GM23248 (cell line): ENCODE measurements around the gene ATG5. TPM values are rescaled to one million over a fixed set of nuclear protein-coding genes. Genes with fewer than 3 reads are reported as not detected.

Experiments
- DNase-seq: peaks from one replicate; pipeline ENCODE4 v3.0.0-alpha.2; 2015
- H2AFZ ChIP-seq: fragments of 200-600 bp; sonication (generic); 2 replicates; pipeline ENCODE4 v1.6.1; 2016; ENCODE audit warnings: antibody characterized with exemption
- H3F3A ChIP-seq: fragments of 200-600 bp; sonication (generic); 2 replicates; pipeline ENCODE4 v1.6.1; 2016; ENCODE audit warnings: mild to moderate bottlenecking, antibody characterized with exemption, mixed run types; ENCODE audit not compliant: insufficient read depth
- H3K27ac ChIP-seq: fragments of 200-600 bp; sonication (generic); 2 replicates; pipeline ENCODE4 v1.5.1; 2016; ENCODE audit warnings: mild to moderate bottlenecking
- H3K27me3 ChIP-seq: fragments of 200-600 bp; sonication (generic); replicated peaks from 2 replicates; pipeline ENCODE4 v1.6.1; 2016; ENCODE audit warnings: mild to moderate bottlenecking; ENCODE audit not compliant: insufficient read depth
- H3K36me3 ChIP-seq: fragments of 200-600 bp; sonication (generic); 2 replicates; pipeline ENCODE4 v1.6.1; 2016; ENCODE audit warnings: low read depth, mild to moderate bottlenecking
- H3K4me1 ChIP-seq: fragments of 200-600 bp; sonication (generic); 2 replicates; pipeline ENCODE4 v1.6.1; 2016; ENCODE audit warnings: mild to moderate bottlenecking; ENCODE audit not compliant: insufficient read depth
- H3K4me2 ChIP-seq: fragments of 200-600 bp; sonication (generic); one replicate; pipeline ENCODE4 v1.6.1; 2016; ENCODE audit warnings: mild to moderate bottlenecking; ENCODE audit not compliant: unreplicated experiment
- H3K4me3 ChIP-seq: fragments of 200-600 bp; sonication (generic); 2 replicates; pipeline ENCODE4 v1.5.1; 2016; ENCODE audit warnings: mild to moderate bottlenecking
- H3K79me2 ChIP-seq: fragments of 200-600 bp; sonication (generic); 2 replicates; pipeline ENCODE4 v1.6.1; 2016; ENCODE audit warnings: mild to moderate bottlenecking; ENCODE audit not compliant: insufficient read depth
- H3K9ac ChIP-seq: fragments of 200-600 bp; sonication (generic); 2 replicates; pipeline ENCODE4 v1.6.1; 2016; ENCODE audit warnings: mild to moderate bottlenecking
- H3K9me2 ChIP-seq: fragments of 200-600 bp; sonication (generic); 2 replicates; pipeline ENCODE4 v1.6.1; 2016; ENCODE audit warnings: mixed run types, mild to moderate bottlenecking, moderate library complexity; ENCODE audit not compliant: insufficient read depth
- H3K9me3 ChIP-seq: fragments of 200-600 bp; sonication (generic); one replicate; pipeline ENCODE4 v1.6.1; 2017; ENCODE audit warnings: low read depth
- H4K20me1 ChIP-seq: fragments of 200-600 bp; sonication (generic); 2 replicates; pipeline ENCODE4 v1.6.0; 2016; ENCODE audit not compliant: insufficient read depth
- EZH2 ChIP-seq: fragments of 200-600 bp; sonication (generic); IDR thresholded peaks from 2 replicates; pipeline ENCODE4 v1.6.1; 2018; ENCODE audit warnings: antibody characterized with exemption, mild to moderate bottlenecking; ENCODE audit not compliant: insufficient read depth, poor library complexity, severe bottlenecking
- EZH2phosphoT487 ChIP-seq: fragments of 200-600 bp; sonication (generic); IDR thresholded peaks from 2 replicates; pipeline ENCODE4 v1.6.1; 2018; ENCODE audit warnings: antibody characterized with exemption, moderate library complexity, mild to moderate bottlenecking, low read depth; ENCODE audit not compliant: insufficient read depth
- WGBS, 2 experiments: methylation state at CpG; one replicate each; pipeline ENCODE4 v1.1.6; 2015 to 2017; ENCODE audit warnings: low lambda C conversion rate in 2 of 2, low coverage in 1 of 2; ENCODE audit errors: missing lambda C conversion rate in 2 of 2; 5-methylcytosine and 5-hydroxymethylcytosine counted together
- in situ Hi-C: fragments of 300-500 bp; cut with MboI; formaldehyde crosslinking; loops from 2 replicates; pipeline ENCODE4 v1.15.0; 2020
- polyA plus RNA-seq: library from polyadenylated mRNA; unstranded; fragments of >200 nt; fragmentation: Nextera tagmentation; extraction: Ambion mirVana; gene quantifications from 2 replicates; pipeline ENCODE4 v1.2.1, GENCODE V29; 2016
- total RNA-seq: library from RNA; depleted of rRNA; stranded (reverse); fragments of >200 nt; shearing (Covaris generic); gene quantifications from 2 replicates; pipeline ENCODE4 v1.2.3, GENCODE V29; 2014

Gene ATG5
- total and polyA plus RNA-seq, 2 experiments from 2014 or later = 39.4 to 44.2 TPM

- no peaks in the 10 kb centered on the region for H3K9me2 ChIP-seq
- H3K9ac ChIP-seq = peak overlapping the region; percentile 87
- H3K4me2 ChIP-seq = peak overlapping the region; percentile 89
- H3F3A ChIP-seq = peaks cover 56% of the 10 kb centered on the region
- TF ChIP-seq EZH2 (no peak), EZH2phosphoT487 (no peak)
- DNase-seq = peak; percentile 43
- H3K79me2 ChIP-seq = no peaks in the 10 kb centered on the region
- no peaks in the 10 kb centered on the region for H3K27me3 ChIP-seq
- peak overlapping the region; percentile 57 for H3K4me3 ChIP-seq
- peaks cover 53% of the 10 kb centered on the region for H3K4me1 ChIP-seq
- no peaks in the 10 kb centered on the region for H4K20me1 ChIP-seq
- H2AFZ ChIP-seq = peak overlapping the region; percentile 80
- 75 to 77% methylated on average over 4 of the region's 4 CpGs for WGBS, 2 experiments
- no peaks in the 10 kb centered on the region for H3K9me3 ChIP-seq
- in situ Hi-C loops = no loop called here
- H3K36me3 ChIP-seq = no peaks in the 10 kb centered on the region
- H3K27ac ChIP-seq = peak overlapping the region; percentile 99
Measured at GRCh38 chr6:106162921-106163320, 162.6 kb downstream of the ATG5 start.

GRCh38 chr6:106161893-106162292 is 163.7 kb downstream of the ATG5 start:
- Histone ChIP-seq H3K9me3 (no peaks in the 10 kb centered on the region), H3K27ac (peak overlapping the region; percentile 99), H4K20me1 (no peaks in the 10 kb centered on the region), H3K79me2 (no peaks in the 10 kb centered on the region), H3K9me2 (no peaks in the 10 kb centered on the region), H3K36me3 (no peaks in the 10 kb centered on the region), H3K4me3 (no peak overlapping the region), H3K4me1 (peaks cover 57% of the 10 kb centered on the region), H3K4me2 (no peak overlapping the region), H3K9ac (no peak overlapping the region), H3F3A (peaks cover 56% of the 10 kb centered on the region), H3K27me3 (no peaks in the 10 kb centered on the region), H2AFZ (no peak overlapping the region)
- TF ChIP-seq EZH2phosphoT487 (no peak), EZH2 (no peak)
- DNase-seq = no peak
- in situ Hi-C loops = no loop called here
- 94 to 100% methylated on average over 2 of the region's 2 CpGs for WGBS, 2 experiments

GRCh38 chr6:106161311-106161874 is 164.2 kb downstream of the ATG5 start:
- Histone ChIP-seq H3K79me2 (no peaks in the 10 kb centered on the region), H2AFZ (no peak overlapping the region), H3K4me3 (no peak overlapping the region), H3K36me3 (no peaks in the 10 kb centered on the region), H3K4me2 (no peak overlapping the region), H3F3A (peaks cover 56% of the 10 kb centered on the region), H4K20me1 (no peaks in the 10 kb centered on the region), H3K9ac (no peak overlapping the region), H3K9me3 (no peaks in the 10 kb centered on the region), H3K27ac (no peak overlapping the region; the same call in 1 of the 2 replicates), H3K9me2 (no peaks in the 10 kb centered on the region), H3K27me3 (no peaks in the 10 kb centered on the region), H3K4me1 (peaks cover 60% of the 10 kb centered on the region)
- in situ Hi-C loops = no loop called here
- DNase-seq = no peak
- WGBS, 2 experiments = 96% methylated on average over 3 of the region's 3 CpGs
- TF ChIP-seq EZH2 (no peak), EZH2phosphoT487 (no peak)

- H2AFZ ChIP-seq = no peak overlapping the region
- peaks cover 65% of the 10 kb centered on the region for H3K4me1 ChIP-seq
- WGBS, 2 experiments = 81 to 82% methylated on average over 3 of the region's 3 CpGs
- H3K4me2 ChIP-seq = no peak overlapping the region
- no peaks in the 10 kb centered on the region for H3K9me3 ChIP-seq
- in situ Hi-C loops = no loop called here
- H3K79me2 ChIP-seq = no peaks in the 10 kb centered on the region
- no peaks in the 10 kb centered on the region for H4K20me1 ChIP-seq
- no peaks in the 10 kb centered on the region for H3K9me2 ChIP-seq
- H3K9ac ChIP-seq = no peak overlapping the region
- H3F3A ChIP-seq = peaks cover 56% of the 10 kb centered on the region
- H3K27ac ChIP-seq = peak overlapping the region; percentile 52; the same call in 1 of the 2 replicates
- no peak for DNase-seq
- H3K27me3 ChIP-seq = no peaks in the 10 kb centered on the region
- no peak for TF ChIP-seq EZH2phosphoT487
- TF ChIP-seq EZH2 = no peak
- H3K4me3 ChIP-seq = no peak overlapping the region
- no peaks in the 10 kb centered on the region for H3K36me3 ChIP-seq
Measured at GRCh38 chr6:106160189-106160588, 165.4 kb downstream of the ATG5 start.
